Measurements from ENCODE around the gene C14orf93.

DNA sequence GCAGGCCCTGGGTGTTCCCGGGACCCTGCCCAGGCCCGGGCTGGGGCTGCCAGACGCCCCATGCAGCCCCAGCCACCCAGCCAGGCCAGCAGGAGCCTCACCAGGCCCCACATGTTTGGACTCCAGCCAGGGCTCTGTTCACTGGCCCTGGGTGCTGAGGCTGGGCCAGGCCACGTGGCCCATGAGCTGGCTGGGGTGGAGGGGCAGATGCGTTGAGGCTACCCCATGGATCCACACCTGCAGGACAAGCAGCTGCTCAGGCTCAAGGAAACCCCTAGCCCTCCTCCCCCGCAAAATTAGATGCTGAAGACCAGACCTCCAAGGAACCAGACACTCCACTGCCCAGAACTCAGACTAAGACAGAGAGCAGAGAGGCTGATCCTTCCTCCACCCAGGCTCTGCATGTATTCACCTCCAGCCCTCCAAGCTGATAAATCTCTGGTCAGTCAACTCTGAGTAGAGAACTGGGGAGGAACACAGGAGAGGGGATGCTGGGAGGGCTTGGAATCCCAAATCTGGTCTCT is 45.7 kb upstream of the C14orf93 start:
- TF ChIP-seq HDAC2 (IDR thresholded peaks at IDR 0.05) (no peak), RFX5 (IDR thresholded peaks at IDR 0.05) (no peak)
- TF ChIP-seq, protein P1, sequence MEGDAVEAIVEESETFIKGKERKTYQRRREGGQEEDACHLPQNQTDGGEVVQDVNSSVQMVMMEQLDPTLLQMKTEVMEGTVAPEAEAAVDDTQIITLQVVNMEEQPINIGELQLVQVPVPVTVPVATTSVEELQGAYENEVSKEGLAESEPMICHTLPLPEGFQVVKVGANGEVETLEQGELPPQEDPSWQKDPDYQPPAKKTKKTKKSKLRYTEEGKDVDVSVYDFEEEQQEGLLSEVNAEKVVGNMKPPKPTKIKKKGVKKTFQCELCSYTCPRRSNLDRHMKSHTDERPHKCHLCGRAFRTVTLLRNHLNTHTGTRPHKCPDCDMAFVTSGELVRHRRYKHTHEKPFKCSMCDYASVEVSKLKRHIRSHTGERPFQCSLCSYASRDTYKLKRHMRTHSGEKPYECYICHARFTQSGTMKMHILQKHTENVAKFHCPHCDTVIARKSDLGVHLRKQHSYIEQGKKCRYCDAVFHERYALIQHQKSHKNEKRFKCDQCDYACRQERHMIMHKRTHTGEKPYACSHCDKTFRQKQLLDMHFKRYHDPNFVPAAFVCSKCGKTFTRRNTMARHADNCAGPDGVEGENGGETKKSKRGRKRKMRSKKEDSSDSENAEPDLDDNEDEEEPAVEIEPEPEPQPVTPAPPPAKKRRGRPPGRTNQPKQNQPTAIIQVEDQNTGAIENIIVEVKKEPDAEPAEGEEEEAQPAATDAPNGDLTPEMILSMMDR (IDR thresholded peaks at IDR 0.05), result no peak

Data from A549 (cell line).